ENCODE data around the gene DPEP2NB. TPM values are rescaled to one million over a fixed set of nuclear protein-coding genes. Genes with fewer than 3 reads are reported as not detected.

The DPEP2NB gene
- total RNA-seq, 1 donor from 2014 or later, result not detected

- intact Hi-C loops (cut with micrococcal nuclease), result loop anchor here (1.0 to 5.0 kb wide), 11 partner anchors 17 to 548 kb away; partner anchors contain the start of genes DDX28, DUS2, PSMB10 and SLC12A4
- POLR2A ChIA-PET, result interaction anchor here (0.6 to 4.4 kb wide), 15 partner anchors 10 to 195 kb away, joined by 3 to 44 read pairs (median 5); partner anchors contain the start of genes DDX28, DPEP2, DUS2 and PSMB10
- Mint-ChIP-seq H3K9me3 (no peaks in the 10 kb centered on the region), H3K27ac (peak overlapping the region; percentile 86), H3K4me1 (peaks cover 63% of the 10 kb centered on the region), H3K4me3 (peak overlapping the region; percentile 77), H3K27me3 (no peaks in the 10 kb centered on the region), H3K36me3 (ENCODE audit: low read depth) (peaks cover 37% of the 10 kb centered on the region)
- TF ChIP-seq CTCF (IDR thresholded peaks at IDR 0.05), result peak; percentile 73
- DNase-seq (peak; percentile 82), ATAC-seq (ENCODE audit: low read depth) (peak; percentile 77)
- CTCF ChIA-PET, result interaction anchor here (0.6 to 5.1 kb wide), 42 partner anchors 9 to 550 kb away, joined by 3 to 79 read pairs (median 4); partner anchors contain the start of genes DDX28, DPEP2, DUS2 and LCAT
Observed at GRCh38 chr16:68040506-68041288, 25.0 kb upstream of the DPEP2NB start.

- DNase-seq, result peak; percentile 31
- ChIA-PET CTCF (interaction anchor here (0.6 to 5.1 kb wide), 7 partner anchors 32 to 540 kb away, joined by 3 to 28 read pairs (median 5); no protein-coding TSS in a partner anchor), POLR2A (interaction anchor here (0.6 to 4.4 kb wide), 25 partner anchors 10 to 811 kb away, joined by 3 to 44 read pairs (median 5); partner anchors contain the start of genes DDX28, DPEP2, DUS2 and EDC4)
- H3K27me3 Mint-ChIP-seq, result no peaks in the 10 kb centered on the region
- ATAC-seq (ENCODE audit: low read depth), result peak; percentile 59
- no peaks in the 10 kb centered on the region for H3K9me3 Mint-ChIP-seq
- H3K4me3 Mint-ChIP-seq, result peak overlapping the region; percentile 90
- no peak for TF ChIP-seq CTCF (IDR thresholded peaks at IDR 0.05)
- peaks cover 53% of the 10 kb centered on the region for H3K4me1 Mint-ChIP-seq
- intact Hi-C loops (cut with micrococcal nuclease), result no loop called here
- H3K36me3 Mint-ChIP-seq (ENCODE audit: low read depth), result peaks cover 28% of the 10 kb centered on the region
- H3K27ac Mint-ChIP-seq, result peak overlapping the region; percentile 97
Observed at GRCh38 chr16:68037841-68038597, 22.3 kb upstream of the DPEP2NB start.

GRCh38 chr16:68035227-68035626 is 19.5 kb upstream of the DPEP2NB start:
- no peak overlapping the region for H3K27ac Mint-ChIP-seq

GRCh38 chr16:68033101-68033500 is 17.4 kb upstream of the DPEP2NB start:
- ChIA-PET POLR2A (interaction anchor here (0.6 kb wide), 2 partner anchors 14 to 21 kb away, joined by 3 to 4 read pairs; no protein-coding TSS in a partner anchor), CTCF (no interaction called here)
- no peak for TF ChIP-seq CTCF (IDR thresholded peaks at IDR 0.05)
- no peak for DNase-seq
- Mint-ChIP-seq H3K4me3 (no peak overlapping the region), H3K9me3 (no peaks in the 10 kb centered on the region), H3K27me3 (no peaks in the 10 kb centered on the region), H3K27ac (peak overlapping the region; percentile 15), H3K4me1 (peaks cover 23% of the 10 kb centered on the region), H3K36me3 (ENCODE audit: low read depth) (peaks cover 28% of the 10 kb centered on the region)
- ATAC-seq (ENCODE audit: low read depth), result no peak
- intact Hi-C loops (cut with micrococcal nuclease), result no loop called here

More at GRCh38 chr16:68035227-68035626, 19.5 kb upstream of the DPEP2NB start:
- no peak overlapping the region for H3K4me3 Mint-ChIP-seq
- POLR2A ChIA-PET, result interaction anchor here (0.6 to 1.1 kb wide), 5 partner anchors 12 to 375 kb away, joined by 3 to 6 read pairs (median 3); partner anchors contain the start of genes ACD, DDX28, DUS2 and PARD6A
- CTCF ChIA-PET, result no interaction called here
- H3K36me3 Mint-ChIP-seq (ENCODE audit: low read depth), result peaks cover 18% of the 10 kb centered on the region
- TF ChIP-seq CTCF (IDR thresholded peaks at IDR 0.05), result no peak
- H3K4me1 Mint-ChIP-seq, result peaks cover 40% of the 10 kb centered on the region
- no peak for DNase-seq
- no peak for ATAC-seq (ENCODE audit: low read depth)
- intact Hi-C loops (cut with micrococcal nuclease), result no loop called here
- H3K9me3 Mint-ChIP-seq, result no peaks in the 10 kb centered on the region
- H3K27me3 Mint-ChIP-seq, result no peaks in the 10 kb centered on the region

All from activated B cell treated with CpG ODN at 0.5 μM for 24 hours (primary cell).